ENCODE results near the gene FMN2. TPM values are rescaled to one million over a fixed set of nuclear protein-coding genes. Genes with fewer than 3 reads are reported as not detected.

FMN2 gene
- total RNA-seq, 1 experiment from 2014 or later, result 4.6 TPM

GRCh38 chr1:240117930-240118329, 26.2 kb downstream of the FMN2 start:
- H3K27ac ChIP-seq (ENCODE audit: low read length), result no peak overlapping the region
- no peak for ATAC-seq
- no peak overlapping the region for H3K4me2 ChIP-seq (ENCODE audit: low read length)
- POLR2A ChIA-PET (ENCODE audit: unreplicated experiment), result no interaction called here
- TF ChIP-seq EZH2phosphoT487 (IDR thresholded peaks at IDR 0.05; ENCODE audit: borderline replicate concordance, low read length), result no peak
- no peak for TF ChIP-seq EZH2 (IDR thresholded peaks at IDR 0.05; ENCODE audit: low read length, unreplicated experiment)
- TF ChIP-seq CTCF (conservative IDR thresholded peaks at IDR 0.05; ENCODE audit: low read depth, low read length), result no peak
- no peak overlapping the region for H2AFZ ChIP-seq (ENCODE audit: low read length)
- intact Hi-C loops (cut with micrococcal nuclease), result no loop called here
- no peaks in the 10 kb centered on the region for H4K20me1 ChIP-seq (ENCODE audit: low read length)
- H3F3A ChIP-seq (ENCODE audit: low read length, unreplicated experiment), result no peaks in the 10 kb centered on the region
- peaks cover 34% of the 10 kb centered on the region for H3K79me2 ChIP-seq (ENCODE audit: low read length)
- no peaks in the 10 kb centered on the region for H3K9me2 ChIP-seq (replicated peaks; ENCODE audit: low read length)
- no peak for DNase-seq
- H3K4me3 ChIP-seq (ENCODE audit: low read length), result no peak overlapping the region
- no peaks in the 10 kb centered on the region for H3K9me3 ChIP-seq (ENCODE audit: low read length)
- no peaks in the 10 kb centered on the region for H3K36me3 ChIP-seq (ENCODE audit: low read depth, low read length)
- no peaks in the 10 kb centered on the region for H3K4me1 ChIP-seq (ENCODE audit: insufficient read depth, low read length)
- BruUV-seq (replicated peaks), result no TSS peak
- no peak overlapping the region for H3K9ac ChIP-seq (ENCODE audit: low read length)
- CTCF ChIA-PET, result no interaction called here
- H3K27me3 ChIP-seq (ENCODE audit: low read length), result no peaks in the 10 kb centered on the region

GRCh38 chr1:240122639-240123613, 31.2 kb downstream of the FMN2 start:
- Histone ChIP-seq H3F3A (ENCODE audit: low read length, unreplicated experiment) (no peaks in the 10 kb centered on the region), H3K36me3 (ENCODE audit: low read depth, low read length) (0 out of 2 replicates have a peak, but pooled peaks cover 3% of the 10 kb centered on the region), H3K4me2 (ENCODE audit: low read length) (no peak overlapping the region), H2AFZ (ENCODE audit: low read length) (no peak overlapping the region), H3K4me1 (ENCODE audit: insufficient read depth, low read length) (no peaks in the 10 kb centered on the region), H3K9me2 (replicated peaks; ENCODE audit: low read length) (no peaks in the 10 kb centered on the region), H3K4me3 (ENCODE audit: low read length) (no peak overlapping the region), H3K79me2 (ENCODE audit: low read length) (peaks cover 8% of the 10 kb centered on the region; the same call in 1 of the 2 replicates), H3K27me3 (ENCODE audit: low read length) (no peaks in the 10 kb centered on the region), H3K9me3 (ENCODE audit: low read length) (no peaks in the 10 kb centered on the region), H4K20me1 (ENCODE audit: low read length) (no peaks in the 10 kb centered on the region), H3K27ac (ENCODE audit: low read length) (no peak overlapping the region), H3K9ac (ENCODE audit: low read length) (no peak overlapping the region)
- ChIA-PET CTCF (no interaction called here), POLR2A (ENCODE audit: unreplicated experiment) (no interaction called here)
- no peak for DNase-seq
- TF ChIP-seq EZH2phosphoT487 (IDR thresholded peaks at IDR 0.05; ENCODE audit: borderline replicate concordance, low read length) (no peak), EZH2 (IDR thresholded peaks at IDR 0.05; ENCODE audit: low read length, unreplicated experiment) (no peak), CTCF (conservative IDR thresholded peaks at IDR 0.05; ENCODE audit: low read depth, low read length) (no peak)
- intact Hi-C loops (cut with micrococcal nuclease), result no loop called here
- no peak for ATAC-seq
- no TSS peak for BruUV-seq (replicated peaks)

- Histone ChIP-seq H3K79me2 (ENCODE audit: low read length) (no peaks in the 10 kb centered on the region), H3K9ac (ENCODE audit: low read length) (no peak overlapping the region), H3F3A (ENCODE audit: low read length, unreplicated experiment) (no peaks in the 10 kb centered on the region), H3K9me3 (ENCODE audit: low read length) (no peaks in the 10 kb centered on the region), H3K27me3 (ENCODE audit: low read length) (no peaks in the 10 kb centered on the region), H4K20me1 (ENCODE audit: low read length) (no peaks in the 10 kb centered on the region), H3K27ac (ENCODE audit: low read length) (no peak overlapping the region), H3K4me1 (ENCODE audit: insufficient read depth, low read length) (no peaks in the 10 kb centered on the region), H2AFZ (ENCODE audit: low read length) (no peak overlapping the region), H3K4me3 (ENCODE audit: low read length) (no peak overlapping the region), H3K4me2 (ENCODE audit: low read length) (no peak overlapping the region), H3K36me3 (ENCODE audit: low read depth, low read length) (0 out of 2 replicates have a peak, but pooled peaks cover 3% of the 10 kb centered on the region), H3K9me2 (replicated peaks; ENCODE audit: low read length) (no peaks in the 10 kb centered on the region)
- intact Hi-C loops (cut with micrococcal nuclease), result no loop called here
- no peak for TF ChIP-seq CTCF (conservative IDR thresholded peaks at IDR 0.05; ENCODE audit: low read depth, low read length)
- no peak for TF ChIP-seq EZH2phosphoT487 (IDR thresholded peaks at IDR 0.05; ENCODE audit: borderline replicate concordance, low read length)
- no peak for TF ChIP-seq EZH2 (IDR thresholded peaks at IDR 0.05; ENCODE audit: low read length, unreplicated experiment)
- ATAC-seq (peak; percentile 38; the same call in 1 of the 2 replicates), DNase-seq (no peak)
- ChIA-PET POLR2A (ENCODE audit: unreplicated experiment) (no interaction called here), CTCF (no interaction called here)
- no TSS peak for BruUV-seq (replicated peaks)
Observed at GRCh38 chr1:240126821-240127220, 35.1 kb downstream of the FMN2 start.

All from PC-3 (cell line).